WTC11 (cell line): Measurements from ENCODE around the gene PLK1. TPM values are rescaled to one million over a fixed set of nuclear protein-coding genes. Genes with fewer than 3 reads are reported as not detected.
A peak's percentile ranks its signal among the peaks of the same experiment; 100 is the strongest.

Source experiments
- ATAC-seq: fragments of 200-7000 bp; cut with Tn5 transposase; 2 replicates; pipeline ENCODE4 v1.10.0; 2021; ENCODE audit warnings: mild to moderate bottlenecking, moderate library complexity
- CTCF ChIA-PET: fragments of 300-600 bp; sonication (Branson Sonifier 250); formaldehyde crosslinking; loops from one replicate; lab custom pipeline; 2021; ENCODE audit warnings: antibody characterized with exemption; lab: Charles Lee
- POLR2A ChIA-PET: fragments of 350-600 bp; sonication (Branson Sonifier 250); formaldehyde crosslinking; loops from one replicate; lab custom pipeline; 2021; ENCODE audit warnings: antibody characterized with exemption; lab: Charles Lee
- DNase-seq: peaks from one replicate; pipeline ENCODE4 v3.0.0; 2021; ENCODE audit warnings: low spot score
- H3K27ac Mint-ChIP-seq: 2 replicates; pipeline ENCODE4 v1.8.0; 2021; ENCODE audit warnings: mixed read lengths
- H3K27me3 Mint-ChIP-seq: 2 replicates; pipeline ENCODE4 v1.8.0; 2021; ENCODE audit warnings: low read depth, mild to moderate bottlenecking, moderate library complexity, mixed read lengths
- H3K36me3 Mint-ChIP-seq: 2 replicates; pipeline ENCODE4 v1.8.0; 2021; ENCODE audit warnings: mixed read lengths
- H3K4me1 Mint-ChIP-seq: 2 replicates; pipeline ENCODE4 v1.8.0; 2022; ENCODE audit warnings: mixed read lengths
- H3K4me3 Mint-ChIP-seq: 2 replicates; pipeline ENCODE4 v1.8.0; 2021; ENCODE audit warnings: mild to moderate bottlenecking, moderate library complexity, mixed read lengths
- H3K9me3 Mint-ChIP-seq: 2 replicates; pipeline ENCODE4 v1.8.0; 2021; ENCODE audit warnings: mixed read lengths
- AFF4 ChIP-seq: sonication (generic); formaldehyde crosslinking; IDR thresholded peaks from 2 replicates; pipeline ENCODE4 v1.8.1; 2023; ENCODE audit warnings: mild to moderate bottlenecking, missing genetic modification reagents, borderline replicate concordance
- CBFB ChIP-seq: sonication (generic); formaldehyde crosslinking; IDR thresholded peaks from 2 replicates; pipeline ENCODE4 v1.8.1; 2022; ENCODE audit warnings: mild to moderate bottlenecking, low read depth, missing genetic modification reagents
- CREB1 ChIP-seq: sonication (generic); formaldehyde crosslinking; IDR thresholded peaks from 2 replicates; pipeline ENCODE4 v1.8.0; 2023; ENCODE audit warnings: mild to moderate bottlenecking, missing genetic modification reagents
- ETV6 ChIP-seq: sonication (generic); formaldehyde crosslinking; IDR thresholded peaks from 2 replicates; pipeline ENCODE4 v1.8.1; 2022; ENCODE audit warnings: mild to moderate bottlenecking, missing genetic modification reagents
- FOXP1 ChIP-seq: sonication (generic); formaldehyde crosslinking; IDR thresholded peaks from 2 replicates; pipeline ENCODE4 v1.8.0; 2022; ENCODE audit warnings: missing genetic modification reagents, mild to moderate bottlenecking, moderate library complexity, borderline replicate concordance
- FOXP4 ChIP-seq: sonication (generic); formaldehyde crosslinking; IDR thresholded peaks from 2 replicates; pipeline ENCODE4 v1.8.0; 2022; ENCODE audit warnings: mild to moderate bottlenecking, missing genetic modification reagents
- GRHL2 ChIP-seq: fragments of 250-450 bp; sonication (Bioruptor Pico); IDR thresholded peaks from 2 replicates; pipeline ENCODE4 v1.8.0; 2022; ENCODE audit warnings: mild to moderate bottlenecking, moderate library complexity; ENCODE audit not compliant: insufficient replicate concordance, severe bottlenecking
- GTF2I ChIP-seq: fragments of 250-450 bp; sonication (Bioruptor Pico); conservative IDR thresholded peaks from 2 replicates; pipeline ENCODE4 v1.4.0; 2021; ENCODE audit warnings: mild to moderate bottlenecking
- MLX ChIP-seq: sonication (generic); formaldehyde crosslinking; IDR thresholded peaks from 2 replicates; pipeline ENCODE4 v1.8.1; 2023; ENCODE audit warnings: mild to moderate bottlenecking, missing genetic modification reagents, moderate library complexity
- NFYB ChIP-seq: sonication (generic); formaldehyde crosslinking; conservative IDR thresholded peaks from 2 replicates; pipeline ENCODE4 v1.8.0; 2022; ENCODE audit warnings: low read depth, missing genetic modification reagents
- NR3C1 ChIP-seq: sonication (generic); formaldehyde crosslinking; conservative IDR thresholded peaks from 2 replicates; pipeline ENCODE4 v1.8.1; 2023; ENCODE audit warnings: low read depth, mild to moderate bottlenecking, missing genetic modification reagents
- OVOL2 ChIP-seq: fragments of 250-450 bp; sonication (Bioruptor Pico); IDR thresholded peaks from 2 replicates; pipeline ENCODE4 v1.9.0; 2021; ENCODE audit warnings: mild to moderate bottlenecking, borderline replicate concordance
- PRDM15 ChIP-seq: sonication (generic); formaldehyde crosslinking; IDR thresholded peaks from 2 replicates; pipeline ENCODE4 v1.8.0; 2022; ENCODE audit warnings: missing genetic modification reagents
- PRRX2 ChIP-seq: fragments of 250-450 bp; sonication (Bioruptor Pico); IDR thresholded peaks from 2 replicates; pipeline ENCODE4 v1.8.0; 2021; ENCODE audit warnings: mild to moderate bottlenecking
- ZNF317 ChIP-seq: sonication (generic); formaldehyde crosslinking; IDR thresholded peaks from 2 replicates; pipeline ENCODE4 v1.8.1; 2023; ENCODE audit warnings: low read depth, mild to moderate bottlenecking, moderate library complexity, missing genetic modification reagents, borderline replicate concordance
- ZNF425 ChIP-seq: fragments of 250-450 bp; sonication (Bioruptor Pico); conservative IDR thresholded peaks from 2 replicates; pipeline ENCODE4 v1.9.0; 2021; ENCODE audit warnings: mild to moderate bottlenecking
- total RNA-seq: library from RNA; stranded (reverse); gene quantifications from 3 replicates; pipeline ENCODE4 v1.2.3, GENCODE V29; 2021

PLK1 gene
- total RNA-seq, 1 experiment from 2014 or later = 167 TPM

- Mint-ChIP-seq H3K9me3 (no peaks in the 10 kb centered on the region), H3K27ac (no peak overlapping the region), H3K27me3 (no peaks in the 10 kb centered on the region), H3K4me3 (no peak overlapping the region), H3K36me3 (peaks cover 12% of the 10 kb centered on the region; the same call in 1 of the 2 replicates), H3K4me1 (0 out of 2 replicates have a peak, but pooled peaks cover 2% of the 10 kb centered on the region)
- TF ChIP-seq ZNF317 (no peak), CREB1 (CRISPR knock-in tag) (no peak)
- ATAC-seq (no peak), DNase-seq (no peak)
- ChIA-PET POLR2A (no interaction called here), CTCF (no interaction called here)
Observed at GRCh38 chr16:23673971-23674614, 4.6 kb upstream of the PLK1 start.

GRCh38 chr16:23676924-23677480 is 1.7 kb upstream of the PLK1 start:
- Mint-ChIP-seq H3K27ac (peak overlapping the region; percentile 3; the same call in 1 of the 2 replicates), H3K9me3 (no peaks in the 10 kb centered on the region), H3K27me3 (no peaks in the 10 kb centered on the region), H3K36me3 (peaks cover 25% of the 10 kb centered on the region), H3K4me3 (no peak overlapping the region), H3K4me1 (peaks cover 20% of the 10 kb centered on the region)
- TF ChIP-seq ZNF425 (no peak), NFYB (no peak), CREB1 (CRISPR knock-in tag) (no peak), CBFB (no peak), AFF4 (CRISPR knock-in tag) (no peak), NR3C1 (no peak), ZNF317 (no peak), ETV6 (CRISPR knock-in tag) (no peak), GRHL2 (CRISPR knock-in tag) (no peak)
- DNase-seq (no peak), ATAC-seq (no peak)
- ChIA-PET POLR2A (interaction anchor here (3.6 kb wide), 1 partner anchor 18 kb away, joined by 30 read pairs; no protein-coding TSS in a partner anchor), CTCF (interaction anchor here (1.2 to 3.3 kb wide), 4 partner anchors 18 to 120 kb away, joined by 3 to 23 read pairs (median 10); partner anchors contain the start of genes EARS2, NDUFAB1 and UBFD1)

GRCh38 chr16:23679274-23679985 is 741 bp downstream of the PLK1 start:
- H3K9me3 Mint-ChIP-seq = no peaks in the 10 kb centered on the region
- POLR2A ChIA-PET = interaction anchor here (0.6 to 3.6 kb wide), 4 partner anchors 12 to 166 kb away, joined by 3 to 30 read pairs (median 10); partner anchors contain the start of genes DCTN5 and PALB2
- CTCF ChIA-PET = interaction anchor here (0.5 to 3.3 kb wide), 14 partner anchors 12 to 391 kb away, joined by 3 to 23 read pairs (median 5); partner anchors contain the start of gene NDUFAB1
- H3K4me1 Mint-ChIP-seq = peaks cover 20% of the 10 kb centered on the region
- H3K27me3 Mint-ChIP-seq = no peaks in the 10 kb centered on the region
- peak overlapping the region; percentile 97 for H3K4me3 Mint-ChIP-seq
- peak overlapping the region; percentile 79; the same call in 1 of the 2 replicates for H3K27ac Mint-ChIP-seq
- ATAC-seq (peak; percentile 43), DNase-seq (peak; percentile 60)
- H3K36me3 Mint-ChIP-seq = peaks cover 43% of the 10 kb centered on the region
- no peak for TF ChIP-seq FOXP1 (CRISPR knock-in tag)
- TF ChIP-seq MLX (CRISPR knock-in tag) = no peak
- TF ChIP-seq PRRX2 = no peak
- TF ChIP-seq PRDM15 (CRISPR knock-in tag) = peak; percentile 64; the same call in 1 of the 2 replicates
- TF ChIP-seq FOXP4 (CRISPR knock-in tag) = peak; percentile 42; the same call in 1 of the 2 replicates
- TF ChIP-seq GTF2I (CRISPR knock-in tag) = no peak
- no peak for TF ChIP-seq OVOL2
